HepG2 (cell line): Measurements from ENCODE around the gene ELAVL3. TPM values are rescaled to one million over a fixed set of nuclear protein-coding genes. Genes with fewer than 3 reads are reported as not detected.
A peak's percentile ranks its signal among the peaks of the same experiment; 100 is the strongest.

Source experiments
- BCLAF1 ChIP-seq: fragments of 450-650 bp; IDR thresholded peaks from 2 replicates; pipeline ENCODE4 v1.6.1; 2017; ENCODE audit warnings: mild to moderate bottlenecking
- EEA1 ChIP-seq: sonication (generic); formaldehyde crosslinking; IDR thresholded peaks from 2 replicates; pipeline ENCODE4 v1.5.1; 2020; ENCODE audit warnings: mild to moderate bottlenecking, missing genetic modification reagents, borderline replicate concordance
- ERF ChIP-seq: IDR thresholded peaks from 2 replicates; pipeline ENCODE4 v1.6.1; 2018; ENCODE audit warnings: missing biosample characterization, missing genetic modification reagents
- KDM2A ChIP-seq: sonication (generic); formaldehyde crosslinking; IDR thresholded peaks from 2 replicates; pipeline ENCODE4 v1.4.0; 2020; ENCODE audit warnings: low read depth, missing genetic modification reagents, borderline replicate concordance
- KDM5A ChIP-seq: fragments of 200-600 bp; sonication (generic); IDR thresholded peaks from 2 replicates; pipeline ENCODE4 v1.7.0; 2018; ENCODE audit warnings: antibody characterized with exemption, mild to moderate bottlenecking, low read length, borderline replicate concordance
- KMT2B ChIP-seq: IDR thresholded peaks from 2 replicates; pipeline ENCODE4 v1.6.1; 2016; ENCODE audit warnings: missing genetic modification reagents, missing compliant biosample characterization
- MTF2 ChIP-seq: sonication (generic); formaldehyde crosslinking; IDR thresholded peaks from 2 replicates; pipeline ENCODE4 v1.5.0; 2020; ENCODE audit warnings: missing genetic modification reagents, borderline replicate concordance
- NFIC ChIP-seq: IDR thresholded peaks from 2 replicates; pipeline ENCODE4 v1.6.1; 2012; ENCODE audit warnings: mild to moderate bottlenecking, low read length, inconsistent platforms
- PHB2 ChIP-seq: fragments of 450-650 bp; IDR thresholded peaks from 2 replicates; pipeline ENCODE4 v1.6.1; 2018; ENCODE audit not compliant: partially characterized antibody
- PTBP1 ChIP-seq: fragments of 200-400 bp; formaldehyde crosslinking; IDR thresholded peaks from 2 replicates; pipeline ENCODE4 v1.6.1; 2018; ENCODE audit warnings: low read length, low read depth; ENCODE audit not compliant: poor library complexity, severe bottlenecking
- RBM39 ChIP-seq: fragments of 200-400 bp; formaldehyde crosslinking; IDR thresholded peaks from one replicate; pipeline ENCODE4 v1.6.1; 2018; ENCODE audit warnings: antibody characterized with exemption, mild to moderate bottlenecking, low read depth, low read length; ENCODE audit not compliant: poor library complexity, severe bottlenecking
- SKI ChIP-seq: fragments of 450-650 bp; IDR thresholded peaks from one replicate; pipeline ENCODE4 v1.6.1; 2018; ENCODE audit warnings: mild to moderate bottlenecking; ENCODE audit not compliant: partially characterized antibody
- SMAD3 ChIP-seq: sonication (generic); formaldehyde crosslinking; IDR thresholded peaks from 2 replicates; pipeline ENCODE4 v1.4.0; 2020; ENCODE audit warnings: missing genetic modification reagents
- TCF12 ChIP-seq, 2 experiments: fragments of 450-650 bp in 1 of 2; sonication (generic) in 1 of 2; formaldehyde crosslinking in 1 of 2; IDR thresholded peaks; 2 replicates each; pipeline versions ENCODE4 v1.6.1 to v1.8.0; 2017 to 2022; ENCODE audit warnings: antibody characterized with exemption in 1 of 2, mild to moderate bottlenecking in 1 of 2, missing genetic modification reagents in 1 of 2, moderate library complexity in 1 of 2
- ZBTB7B ChIP-seq: sonication (generic); formaldehyde crosslinking; IDR thresholded peaks from 2 replicates; pipeline ENCODE4 v1.4.0; 2020; ENCODE audit warnings: missing genetic modification reagents
- ZFP91 ChIP-seq: sonication (generic); formaldehyde crosslinking; IDR thresholded peaks from 2 replicates; pipeline ENCODE4 v1.9.0; 2022; ENCODE audit warnings: missing genetic modification reagents, mild to moderate bottlenecking, borderline replicate concordance
- ZNF101 ChIP-seq: sonication (generic); formaldehyde crosslinking; IDR thresholded peaks from 2 replicates; pipeline ENCODE4 v1.4.0; 2020; ENCODE audit warnings: mild to moderate bottlenecking, low read depth, missing genetic modification reagents, borderline replicate concordance
- ZNF138 ChIP-seq: sonication (generic); formaldehyde crosslinking; IDR thresholded peaks from 2 replicates; pipeline ENCODE4 v1.5.0; 2020; ENCODE audit warnings: mild to moderate bottlenecking, low read depth, missing genetic modification reagents
- ZNF383 ChIP-seq: sonication (generic); formaldehyde crosslinking; IDR thresholded peaks from 2 replicates; pipeline ENCODE4 v1.4.0; 2020; ENCODE audit warnings: missing genetic modification reagents, mild to moderate bottlenecking, borderline replicate concordance
- ZNF547 ChIP-seq: sonication (generic); formaldehyde crosslinking; IDR thresholded peaks from 2 replicates; pipeline ENCODE4 v1.5.1; 2020; ENCODE audit warnings: mild to moderate bottlenecking, missing genetic modification reagents
- ZNF563 ChIP-seq: sonication (generic); formaldehyde crosslinking; IDR thresholded peaks from 2 replicates; pipeline ENCODE4 v1.8.0; 2022; ENCODE audit warnings: mild to moderate bottlenecking, moderate library complexity, missing genetic modification reagents
- ZNF75D ChIP-seq: sonication (generic); formaldehyde crosslinking; IDR thresholded peaks from 2 replicates; pipeline ENCODE4 v1.8.1; 2023; ENCODE audit warnings: missing genetic modification reagents, mild to moderate bottlenecking, borderline replicate concordance
- ZNF766 ChIP-seq: sonication (generic); formaldehyde crosslinking; IDR thresholded peaks from 2 replicates; pipeline ENCODE4 v1.5.0; 2020; ENCODE audit warnings: missing genetic modification reagents, borderline replicate concordance
- ZNF790 ChIP-seq: sonication (generic); formaldehyde crosslinking; IDR thresholded peaks from 2 replicates; pipeline ENCODE4 v1.8.0; 2022; ENCODE audit warnings: missing genetic modification reagents, mild to moderate bottlenecking, borderline replicate concordance
- ZSCAN20 ChIP-seq: sonication (generic); formaldehyde crosslinking; IDR thresholded peaks from 2 replicates; pipeline ENCODE4 v1.4.0; 2020; ENCODE audit warnings: missing genetic modification reagents, mild to moderate bottlenecking, borderline replicate concordance
- ZSCAN9 ChIP-seq: IDR thresholded peaks from 2 replicates; pipeline ENCODE4 v1.6.1; 2016; ENCODE audit warnings: borderline replicate concordance
- polyA plus RNA-seq, 8 experiments: library from polyadenylated mRNA; depleted of rRNA in 3 of 8; stranded (reverse) in 7 of 8; unstranded in 1 of 8; fragments of >200 nt; fragmentation: Illumina TruSeq in 4 of 8; extraction: Trizol in 4 of 8; gene quantifications; 2 replicates each; pipeline versions ENCODE4 v1.2.1 to v1.2.3, GENCODE V29; 2011 to 2016; ENCODE audit warnings: low read depth in 4 of 8, missing spikeins in 1 of 8, mixed read lengths in 1 of 8; ENCODE audit not compliant: insufficient read depth in 1 of 8
- total RNA-seq, 5 experiments: library from RNA; depleted of rRNA; stranded (reverse); fragments of >200 nt; fragmentation: Illumina TruSeq; extraction: Trizol; gene quantifications; 2 replicates each; pipeline ENCODE4 v1.2.3, GENCODE V29; 2016; ENCODE audit warnings: low read depth in 1 of 5

Gene ELAVL3
- total and polyA plus RNA-seq, 2 of the 13 experiments (the other 11 are each of a cell fraction or from before 2014, with no cell fraction given), result 0.03 TPM; not detected in 1

DNA sequence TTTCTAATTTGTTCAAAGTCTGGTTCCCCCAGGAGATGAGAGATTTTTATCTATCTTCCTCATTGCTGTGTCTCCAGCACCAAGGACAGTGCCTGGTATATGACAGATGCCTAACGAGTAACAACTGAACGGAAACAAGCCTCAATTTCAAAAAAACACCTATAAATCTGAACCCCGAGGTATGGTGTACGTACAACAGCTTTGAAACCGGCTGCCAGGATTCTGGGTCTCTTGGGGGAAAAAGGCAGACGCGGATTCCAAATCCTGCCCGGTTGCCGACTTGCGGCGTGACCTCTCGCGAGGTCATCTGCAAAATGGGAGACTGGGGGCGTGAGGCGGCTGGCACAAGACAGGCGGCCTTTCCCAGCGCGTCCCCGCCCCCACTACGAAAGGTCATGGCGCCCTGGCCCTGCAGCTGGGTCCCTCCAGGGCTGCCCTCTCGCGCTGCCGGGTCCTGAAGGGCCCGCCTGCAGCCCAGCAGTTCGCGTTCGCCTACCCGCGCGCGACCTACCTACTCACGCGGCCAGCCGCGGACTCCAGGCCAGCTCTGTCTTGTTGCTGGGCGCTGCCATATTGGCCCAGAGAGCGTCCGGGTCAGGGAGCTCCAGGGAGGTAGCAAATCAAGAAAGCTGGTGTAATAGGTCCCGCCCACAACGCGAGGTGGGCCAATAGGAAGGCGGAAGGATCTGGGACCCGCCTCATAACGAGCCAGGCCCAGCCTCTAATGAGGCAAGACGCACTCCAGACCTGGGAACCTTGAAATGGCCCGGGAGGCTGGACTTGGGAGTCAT lies 47.9 kb upstream of the ELAVL3 start, which contains the start of gene ECSIT (continued):
- peak; percentile 85 for TF ChIP-seq KMT2B (CRISPR knock-in tag)
- peak; percentile 78; the same call in 1 of the 2 replicates for TF ChIP-seq ZNF547 (CRISPR knock-in tag)
- peak; percentile 60 for TF ChIP-seq RBM39
- TF ChIP-seq ZNF766 (CRISPR knock-in tag), result no peak; the same call in 1 of the 2 replicates
- TF ChIP-seq ZNF138, result peak; percentile 86
- peak; percentile 85 for TF ChIP-seq KDM5A
- TF ChIP-seq NFIC, result no peak
- peak; percentile 50; the same call in 1 of the 2 replicates for TF ChIP-seq SMAD3 (CRISPR knock-in tag)
- no peak for TF ChIP-seq PTBP1
- peak; percentile 33; the same call in 1 of the 2 replicates for TF ChIP-seq ZNF563 (CRISPR knock-in tag)
- no peak for TF ChIP-seq ZSCAN20 (CRISPR knock-in tag)
- TF ChIP-seq KDM2A (CRISPR knock-in tag), result peak; percentile 85; the same call in 1 of the 2 replicates
- TF ChIP-seq PHB2, result no peak
- TF ChIP-seq SKI, result peak; percentile 53
- no peak for TF ChIP-seq ZNF383
- peak; percentile 61; the same call in 1 of the 2 replicates for TF ChIP-seq ZSCAN9
- TF ChIP-seq EEA1 (CRISPR knock-in tag), result no peak
- peak; percentile 84; the same call in 1 of the 2 replicates for TF ChIP-seq ZFP91
- TF ChIP-seq TCF12 (IDR thresholded peaks at IDR 0.05), result no peak
- no peak for TF ChIP-seq TCF12 (CRISPR knock-in tag; IDR thresholded peaks at IDR 0.05)
- TF ChIP-seq ZNF101 (CRISPR knock-in tag), result no peak
- TF ChIP-seq ZNF790 (CRISPR knock-in tag), result no peak
- TF ChIP-seq ZNF75D (CRISPR knock-in tag), result no peak
- no peak for TF ChIP-seq MTF2
- no peak for TF ChIP-seq ZBTB7B (CRISPR knock-in tag)
- no peak for TF ChIP-seq BCLAF1
- TF ChIP-seq ERF (CRISPR knock-in tag), result peak; percentile 64
